Measurements from ENCODE around the gene FAM169A.
"Not testable (repeated sequence)": the region's sequence is repeated elsewhere in the genome, so short reads cannot be mapped to it uniquely, and the experiment has no call there.

The FAM169A gene, protein sequence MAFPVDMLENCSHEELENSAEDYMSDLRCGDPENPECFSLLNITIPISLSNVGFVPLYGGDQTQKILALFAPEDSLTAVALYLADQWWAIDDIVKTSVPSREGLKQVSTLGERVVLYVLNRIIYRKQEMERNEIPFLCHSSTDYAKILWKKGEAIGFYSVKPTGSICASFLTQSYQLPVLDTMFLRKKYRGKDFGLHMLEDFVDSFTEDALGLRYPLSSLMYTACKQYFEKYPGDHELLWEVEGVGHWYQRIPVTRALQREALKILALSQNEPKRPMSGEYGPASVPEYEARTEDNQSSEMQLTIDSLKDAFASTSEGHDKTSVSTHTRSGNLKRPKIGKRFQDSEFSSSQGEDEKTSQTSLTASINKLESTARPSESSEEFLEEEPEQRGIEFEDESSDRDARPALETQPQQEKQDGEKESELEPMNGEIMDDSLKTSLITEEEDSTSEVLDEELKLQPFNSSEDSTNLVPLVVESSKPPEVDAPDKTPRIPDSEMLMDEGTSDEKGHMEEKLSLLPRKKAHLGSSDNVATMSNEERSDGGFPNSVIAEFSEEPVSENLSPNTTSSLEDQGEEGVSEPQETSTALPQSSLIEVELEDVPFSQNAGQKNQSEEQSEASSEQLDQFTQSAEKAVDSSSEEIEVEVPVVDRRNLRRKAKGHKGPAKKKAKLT

GRCh38 chr5:74865804-74866595 lies at the start of gene FAM169A:
Gene FAM169A (minus strand): TSS chr5:74866387. CDS start chr5:74841676, 24,711 bp downstream.
- H3K9ac ChIP-seq: peak within 1 kb of the TSS; percentile 88
- peaks cover 15% of the 10 kb centered on the region for H3K4me1 ChIP-seq
- H3K4me2 ChIP-seq: peak within 1 kb of the TSS; percentile 90
- H3K27me3 ChIP-seq: peaks cover 30% of the 10 kb centered on the region
- no peaks in the 10 kb centered on the region for H3K36me3 ChIP-seq
- no peak for TF ChIP-seq Cebpa-rat (IDR thresholded peaks at IDR 0.05)
- H3K4me3 ChIP-seq: peak within 1 kb of the TSS; percentile 91
- H3K27ac ChIP-seq: peak within 1 kb of the TSS; percentile 85
- no peaks in the 10 kb centered on the region for H4K20me1 ChIP-seq
- no peaks in the 10 kb centered on the region for H3K9me3 ChIP-seq

DNA sequence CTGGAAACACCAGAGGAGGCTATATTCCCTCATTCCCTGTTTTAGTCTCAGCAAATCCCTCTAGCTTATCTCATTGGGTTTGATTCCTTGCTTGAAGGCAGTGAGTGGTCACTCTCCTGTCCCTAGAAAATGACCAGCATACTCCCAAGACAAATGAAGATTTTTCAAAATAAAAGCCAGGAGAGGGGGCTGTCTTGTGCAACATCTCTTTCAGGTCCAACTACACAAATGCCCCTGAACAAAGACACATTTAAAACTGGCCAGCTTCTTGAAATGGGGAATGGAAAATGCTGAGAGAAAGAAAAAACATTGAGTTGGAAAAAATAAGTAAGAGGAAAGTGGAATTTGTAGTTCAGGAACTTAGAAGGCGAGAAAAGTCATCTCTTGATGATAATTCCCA lies 49.3 kb upstream of the FAM169A start:
- no peaks in the 10 kb centered on the region for H4K20me1 ChIP-seq
- H3K27me3 ChIP-seq: no peaks in the 10 kb centered on the region
- H3K27ac ChIP-seq: no peak overlapping the region
- H3K4me3 ChIP-seq: no peak overlapping the region
- no peaks in the 10 kb centered on the region for H3K4me1 ChIP-seq
- no peak overlapping the region for H3K9ac ChIP-seq
- TF ChIP-seq Cebpa-rat (IDR thresholded peaks at IDR 0.05): no peak
- H3K4me2 ChIP-seq: no peak overlapping the region
- peaks cover 13% of the 10 kb centered on the region for H3K9me3 ChIP-seq
- no peaks in the 10 kb centered on the region for H3K36me3 ChIP-seq

DNA sequence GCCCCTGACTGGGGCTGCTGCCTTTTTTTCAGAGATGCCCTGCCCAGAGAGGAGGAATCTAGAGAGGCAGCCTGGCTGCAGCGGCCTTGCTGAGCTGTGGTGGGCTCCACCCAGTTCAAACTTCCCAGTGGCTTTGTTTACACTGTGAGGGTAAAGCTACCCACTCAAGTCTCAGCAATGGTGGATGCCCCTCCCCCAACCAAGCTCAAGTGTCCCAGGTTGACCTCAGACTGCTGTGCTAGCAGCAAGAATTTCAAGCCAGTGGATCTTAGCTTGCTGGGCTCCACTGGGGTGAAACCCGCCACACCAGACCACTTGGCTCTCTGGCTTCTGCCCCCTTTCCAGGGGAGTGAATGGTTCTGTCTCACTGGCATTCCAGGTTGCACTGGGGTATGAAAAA lies 45.2 kb upstream of the FAM169A start:
- H3K9ac ChIP-seq, H3K36me3 ChIP-seq: not testable (repeated sequence)

GRCh38 chr5:74909888-74910287 lies 43.7 kb upstream of the FAM169A start:
- not testable (repeated sequence) for H3K27ac ChIP-seq, H3K4me2 ChIP-seq, H3K9ac ChIP-seq, H4K20me1 ChIP-seq, H3K27me3 ChIP-seq, H3K36me3 ChIP-seq, H3K4me3 ChIP-seq, H3K4me1 ChIP-seq
- peaks cover 28% of the 10 kb centered on the region for H3K9me3 ChIP-seq

More for the DNA sequence above, 45.2 kb upstream of the FAM169A start:
- peaks cover 28% of the 10 kb centered on the region for H3K9me3 ChIP-seq
- not testable (repeated sequence) for H3K4me1 ChIP-seq, H3K27ac ChIP-seq, H3K27me3 ChIP-seq, H3K4me3 ChIP-seq, H3K4me2 ChIP-seq, H4K20me1 ChIP-seq

DNA sequence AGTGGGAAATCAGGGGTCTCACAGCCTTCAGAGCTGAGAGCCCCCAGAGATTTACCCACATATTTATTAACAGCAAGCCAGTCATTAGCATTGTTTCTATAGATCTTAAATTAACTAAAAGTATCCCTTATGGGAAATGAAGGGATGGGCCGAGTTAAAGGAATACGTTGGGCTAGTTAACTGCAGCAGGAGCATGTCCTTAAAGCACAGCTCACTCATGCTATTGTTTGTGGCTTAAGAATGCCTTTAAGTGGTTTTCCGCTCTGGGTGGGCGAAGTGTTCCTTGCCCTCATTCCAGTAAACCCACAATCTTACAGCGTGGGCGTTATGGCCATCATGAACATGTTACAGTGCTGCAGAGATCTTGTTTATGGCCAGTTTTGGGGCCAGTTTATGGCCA lies 42.0 kb upstream of the FAM169A start:
- not testable (repeated sequence) for H3K4me2 ChIP-seq, H3K36me3 ChIP-seq, H4K20me1 ChIP-seq, H3K4me1 ChIP-seq, H3K4me3 ChIP-seq, H3K27ac ChIP-seq, H3K9ac ChIP-seq, H3K27me3 ChIP-seq
- H3K9me3 ChIP-seq: peaks cover 28% of the 10 kb centered on the region

- not testable (repeated sequence) for H3K4me3 ChIP-seq, H3K4me1 ChIP-seq, H3K9ac ChIP-seq, H4K20me1 ChIP-seq, H3K27me3 ChIP-seq, H3K27ac ChIP-seq, H3K36me3 ChIP-seq, H3K4me2 ChIP-seq
- H3K9me3 ChIP-seq: peaks cover 15% of the 10 kb centered on the region
Measured at GRCh38 chr5:74904713-74905112, 38.5 kb upstream of the FAM169A start.

GRCh38 chr5:74903165-74903787 lies 37.1 kb upstream of the FAM169A start:
- Histone ChIP-seq H3K9ac (no peak overlapping the region), H3K36me3 (no peaks in the 10 kb centered on the region), H3K4me1 (no peaks in the 10 kb centered on the region), H3K27me3 (no peaks in the 10 kb centered on the region), H3K4me3 (no peak overlapping the region), H3K4me2 (no peak overlapping the region), H4K20me1 (no peaks in the 10 kb centered on the region), H3K27ac (no peak overlapping the region), H3K9me3 (peaks cover 9% of the 10 kb centered on the region)
- TF ChIP-seq Cebpa-rat (IDR thresholded peaks at IDR 0.05): no peak

DNA sequence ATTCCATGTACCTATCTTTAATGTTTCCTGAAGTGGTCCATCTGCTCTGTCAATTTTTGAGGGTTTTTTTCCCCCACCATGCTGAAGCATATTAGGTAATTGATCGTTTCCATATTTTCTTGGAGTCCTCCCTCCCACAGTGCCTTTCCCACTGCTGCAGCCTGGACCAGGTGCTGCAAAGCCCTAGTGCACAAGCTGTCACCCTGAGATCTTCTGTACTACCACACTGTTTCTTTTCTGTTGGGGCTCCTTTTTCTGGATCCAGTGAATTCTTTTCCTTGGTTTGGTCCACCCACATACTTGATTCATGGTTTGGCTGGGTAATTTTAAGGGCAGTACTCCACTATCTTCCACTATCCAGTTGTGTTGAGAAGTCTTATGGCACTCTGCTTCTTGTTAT lies 30.9 kb upstream of the FAM169A start:
- H3K4me1 ChIP-seq: no peaks in the 10 kb centered on the region
- no peaks in the 10 kb centered on the region for H3K27me3 ChIP-seq
- H3K9me3 ChIP-seq: no peaks in the 10 kb centered on the region
- no peak for TF ChIP-seq Cebpa-rat (IDR thresholded peaks at IDR 0.05)
- H3K9ac ChIP-seq: no peak overlapping the region
- no peaks in the 10 kb centered on the region for H3K36me3 ChIP-seq
- no peaks in the 10 kb centered on the region for H4K20me1 ChIP-seq
- no peak overlapping the region for H3K27ac ChIP-seq
- no peak overlapping the region for H3K4me3 ChIP-seq
- H3K4me2 ChIP-seq: no peak overlapping the region

GRCh38 chr5:74895906-74896305 lies 29.7 kb upstream of the FAM169A start:
- H3K9me3 ChIP-seq: no peaks in the 10 kb centered on the region
- no peak overlapping the region for H3K4me3 ChIP-seq
- H3K27ac ChIP-seq: no peak overlapping the region
- no peaks in the 10 kb centered on the region for H3K27me3 ChIP-seq
- H3K4me2 ChIP-seq: no peak overlapping the region
- no peaks in the 10 kb centered on the region for H3K4me1 ChIP-seq
- H3K9ac ChIP-seq: no peak overlapping the region
- H3K36me3 ChIP-seq: no peaks in the 10 kb centered on the region
- no peak for TF ChIP-seq Cebpa-rat (IDR thresholded peaks at IDR 0.05)
- no peaks in the 10 kb centered on the region for H4K20me1 ChIP-seq

DNA sequence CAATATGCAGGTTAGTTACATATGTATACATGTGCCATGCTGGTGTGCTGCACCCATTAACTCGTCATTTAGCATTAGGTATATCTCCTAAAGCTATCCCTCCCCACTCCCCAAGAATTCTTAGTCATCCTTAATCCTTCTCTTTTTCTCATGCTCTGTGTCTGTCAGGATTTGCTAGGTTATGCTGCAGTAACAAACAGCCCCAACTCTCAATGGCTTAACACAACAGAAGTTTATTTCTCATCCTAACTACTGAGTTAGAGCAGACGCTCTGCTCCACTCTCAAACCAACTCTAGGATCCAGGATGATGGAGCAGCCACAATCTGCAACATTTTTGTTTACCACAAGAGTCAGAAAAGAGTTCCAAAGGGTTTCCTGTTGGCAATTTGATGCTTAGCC lies 28.2 kb upstream of the FAM169A start:
- Histone ChIP-seq H3K27me3 (no peaks in the 10 kb centered on the region), H3K36me3 (no peaks in the 10 kb centered on the region), H3K4me3 (no peak overlapping the region), H3K4me2 (no peak overlapping the region), H3K9ac (no peak overlapping the region), H3K4me1 (no peaks in the 10 kb centered on the region), H3K27ac (no peak overlapping the region), H4K20me1 (no peaks in the 10 kb centered on the region), H3K9me3 (no peaks in the 10 kb centered on the region)
- TF ChIP-seq Cebpa-rat (IDR thresholded peaks at IDR 0.05): no peak
